ENCODE results near the gene ABCB6.

ABCB6 gene

GRCh38 chr2:219251656-219252055, 32.9 kb upstream of the ABCB6 start:
- no peak overlapping the region for H3K4me3 ChIP-seq (ENCODE audit: low read depth, low read length)
- H3K36me3 ChIP-seq = no peaks in the 10 kb centered on the region
- H3K27me3 ChIP-seq = peaks cover 48% of the 10 kb centered on the region
- H3K4me1 ChIP-seq = peaks cover 15% of the 10 kb centered on the region
- H3K9me3 ChIP-seq = no peaks in the 10 kb centered on the region
- DNase-seq = no peak
- no peak for TF ChIP-seq CTCF (IDR thresholded peaks at IDR 0.05; ENCODE audit: low read depth, low read length)

GRCh38 chr2:219250049-219250781, 31.5 kb upstream of the ABCB6 start:
- Histone ChIP-seq H3K27me3 (peaks cover 36% of the 10 kb centered on the region), H3K9me3 (no peaks in the 10 kb centered on the region), H3K4me1 (peaks cover 15% of the 10 kb centered on the region), H3K36me3 (no peaks in the 10 kb centered on the region), H3K4me3 (ENCODE audit: low read depth, low read length) (no peak overlapping the region)
- no peak for DNase-seq
- TF ChIP-seq CTCF (IDR thresholded peaks at IDR 0.05; ENCODE audit: low read depth, low read length) = no peak

- no peak overlapping the region for H3K4me3 ChIP-seq (ENCODE audit: low read depth, low read length)
- no peaks in the 10 kb centered on the region for H3K9me3 ChIP-seq
- H3K27me3 ChIP-seq = peaks cover 27% of the 10 kb centered on the region
- H3K4me1 ChIP-seq = peaks cover 15% of the 10 kb centered on the region
- no peak for TF ChIP-seq CTCF (IDR thresholded peaks at IDR 0.05; ENCODE audit: low read depth, low read length)
- peak; percentile 59 for DNase-seq
- H3K36me3 ChIP-seq = no peaks in the 10 kb centered on the region
These were observed 30.6 kb upstream of the ABCB6 start for GRCh38 chr2:219249203-219249980.

GRCh38 chr2:219248845-219249202, 30.1 kb upstream of the ABCB6 start:
- H3K4me3 ChIP-seq (ENCODE audit: low read depth, low read length) = no peak overlapping the region
- DNase-seq = no peak
- no peak for TF ChIP-seq CTCF (IDR thresholded peaks at IDR 0.05; ENCODE audit: low read depth, low read length)
- H3K27me3 ChIP-seq = peaks cover 22% of the 10 kb centered on the region
- H3K36me3 ChIP-seq = no peaks in the 10 kb centered on the region
- no peaks in the 10 kb centered on the region for H3K9me3 ChIP-seq
- peaks cover 15% of the 10 kb centered on the region for H3K4me1 ChIP-seq

- DNase-seq = no peak
- Histone ChIP-seq H3K4me3 (ENCODE audit: low read depth, low read length) (no peak overlapping the region), H3K27me3 (peaks cover 13% of the 10 kb centered on the region), H3K9me3 (no peaks in the 10 kb centered on the region), H3K36me3 (no peaks in the 10 kb centered on the region), H3K4me1 (peaks cover 15% of the 10 kb centered on the region)
- TF ChIP-seq CTCF (IDR thresholded peaks at IDR 0.05; ENCODE audit: low read depth, low read length) = no peak
These were observed 29.2 kb upstream of the ABCB6 start for GRCh38 chr2:219247678-219248642.

Measured in BE2C (cell line).